ENCODE data around the gene R3HCC1L.

Gene R3HCC1L

GRCh38 chr10:98276311-98276710 lies 141.9 kb downstream of the R3HCC1L start:
- no peak for DNase-seq (ENCODE audit: low spot score)

DNA sequence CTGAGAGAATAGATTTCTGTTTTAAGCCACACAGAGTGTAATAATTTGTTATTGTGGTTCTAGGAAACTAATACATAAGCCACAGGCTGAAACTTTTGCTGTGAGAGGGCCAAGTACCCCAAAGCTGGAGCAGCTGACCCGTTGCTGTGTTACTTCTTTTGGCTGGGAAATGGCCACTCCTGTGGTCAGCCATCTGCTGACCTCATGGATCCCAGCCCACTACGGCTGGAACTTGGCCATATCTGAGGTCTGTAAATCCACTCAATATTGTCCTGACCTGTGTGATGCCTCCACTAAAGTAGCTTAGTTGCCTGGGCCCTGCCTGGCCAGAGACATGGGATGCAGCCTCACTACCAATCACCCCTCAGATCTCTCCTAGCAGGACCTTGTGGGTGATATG lies 151.0 kb downstream of the R3HCC1L start:
- DNase-seq (ENCODE audit: low spot score) = no peak

GRCh38 chr10:98286419-98286818 lies 152.0 kb downstream of the R3HCC1L start:
- no peak for DNase-seq (ENCODE audit: low spot score)

GRCh38 chr10:98287321-98287720 lies 152.9 kb downstream of the R3HCC1L start:
- no peak for DNase-seq (ENCODE audit: low spot score)

GRCh38 chr10:98289802-98290209 lies 155.3 kb downstream of the R3HCC1L start:
- DNase-seq (ENCODE audit: low spot score) = no peak

- no peak for DNase-seq (ENCODE audit: low spot score)
Measured at GRCh38 chr10:98292971-98293370, 158.5 kb downstream of the R3HCC1L start.

DNA sequence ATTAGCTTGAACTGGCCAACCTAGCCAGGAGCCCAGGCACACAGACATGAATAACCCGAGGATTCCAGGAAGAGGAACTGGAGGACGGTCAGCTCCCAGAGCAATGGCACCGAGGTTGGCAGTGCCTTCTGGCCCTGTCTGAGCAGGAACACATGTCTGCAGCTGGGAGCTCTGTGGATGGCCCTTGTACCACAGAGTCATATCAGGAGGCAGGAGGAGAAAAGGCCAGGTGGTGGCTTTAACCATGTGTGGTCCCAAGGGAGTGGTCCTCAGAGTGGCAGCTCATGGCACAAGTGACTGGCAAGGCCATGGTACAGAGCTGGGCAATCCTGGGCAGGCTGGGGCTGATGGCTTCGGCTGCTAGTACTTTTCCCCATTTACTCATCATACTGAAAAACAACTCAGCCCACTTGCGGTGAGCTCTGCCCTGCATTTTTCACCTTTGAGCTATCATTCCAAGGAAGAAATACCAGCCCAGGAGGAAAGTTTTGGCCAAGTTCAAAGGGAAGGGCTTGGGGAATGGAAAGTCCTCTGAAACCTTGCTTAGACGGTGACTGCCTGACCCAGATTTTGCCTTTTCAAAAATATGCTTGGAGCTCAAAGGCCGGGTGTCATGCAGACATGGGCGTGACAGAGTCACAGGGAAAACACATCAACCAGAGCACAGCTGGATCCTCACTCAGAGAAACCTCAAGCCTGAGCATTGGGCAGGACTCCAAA lies 159.3 kb downstream of the R3HCC1L start:
- no peak for DNase-seq (ENCODE audit: low spot score)

GRCh38 chr10:98294270-98294627 lies 159.8 kb downstream of the R3HCC1L start:
- DNase-seq (ENCODE audit: low spot score) = no peak
